ENCODE measurements around the gene HTR2C. TPM values are rescaled to one million over a fixed set of nuclear protein-coding genes. Genes with fewer than 3 reads are reported as not detected.
"Not testable (repeated sequence)": the region's sequence is repeated elsewhere in the genome, so short reads cannot be mapped to it uniquely, and the experiment has no call there.

The HTR2C gene
- total RNA-seq, 1 donor from 2014 or later, result 0.34 TPM

- no peak for TF ChIP-seq CTCF (conservative IDR thresholded peaks at IDR 0.05)
- no peaks in the 10 kb centered on the region for H3K4me1 Mint-ChIP-seq (ENCODE audit: unreplicated experiment)
- no peak for DNase-seq (ENCODE audit: extremely low spot score, unreplicated experiment)
- peaks cover 4% of the 10 kb centered on the region for H3K9me3 Mint-ChIP-seq
- H3K36me3 Mint-ChIP-seq, result no peaks in the 10 kb centered on the region
- H3K27ac Mint-ChIP-seq, result no peak overlapping the region
- peaks cover 4% of the 10 kb centered on the region for H3K27me3 Mint-ChIP-seq
- H3K4me3 Mint-ChIP-seq, result no peak overlapping the region
Observed at GRCh38 chrX:114930227-114930626, 346.3 kb downstream of the HTR2C start.

GRCh38 chrX:114932550-114932949 lies 348.7 kb downstream of the HTR2C start:
- Mint-ChIP-seq H3K4me3 (no peak overlapping the region), H3K9me3 (peaks cover 4% of the 10 kb centered on the region)
- TF ChIP-seq CTCF (conservative IDR thresholded peaks at IDR 0.05), result no peak

DNA sequence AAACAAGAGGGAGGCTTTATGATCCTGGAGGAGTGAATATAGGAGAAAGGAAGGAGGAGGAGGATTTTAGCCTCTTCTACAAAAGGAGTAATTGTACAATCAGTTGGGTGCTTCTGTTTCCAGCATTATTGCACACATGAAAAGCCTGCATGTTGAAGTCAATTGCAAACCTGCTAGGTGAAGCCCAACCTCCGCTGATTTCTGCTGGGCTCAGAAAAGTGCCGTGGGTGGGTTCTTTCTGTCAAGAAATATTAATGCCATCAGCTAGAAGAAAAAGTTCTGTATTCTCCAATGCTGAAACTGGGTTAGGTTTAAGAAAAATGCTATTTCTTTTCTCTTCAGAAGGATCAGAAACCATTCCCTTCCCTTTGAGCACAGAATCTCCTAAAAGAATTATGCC lies 349.4 kb downstream of the HTR2C start:
- not testable (repeated sequence) for H3K27me3 Mint-ChIP-seq; H3K4me3 Mint-ChIP-seq; H3K9me3 Mint-ChIP-seq; H3K36me3 Mint-ChIP-seq; DNase-seq (ENCODE audit: extremely low spot score, unreplicated experiment); H3K4me1 Mint-ChIP-seq (ENCODE audit: unreplicated experiment); H3K27ac Mint-ChIP-seq

More at GRCh38 chrX:114932550-114932949, 348.7 kb downstream of the HTR2C start:
- Mint-ChIP-seq H3K36me3 (no peaks in the 10 kb centered on the region), H3K27ac (no peak overlapping the region), H3K4me1 (ENCODE audit: unreplicated experiment) (no peaks in the 10 kb centered on the region), H3K27me3 (peaks cover 4% of the 10 kb centered on the region)
- no peak for DNase-seq (ENCODE audit: extremely low spot score, unreplicated experiment)

GRCh38 chrX:114937090-114937489 lies 353.2 kb downstream of the HTR2C start:
- H3K9me3 Mint-ChIP-seq; DNase-seq (ENCODE audit: extremely low spot score, unreplicated experiment); H3K4me1 Mint-ChIP-seq (ENCODE audit: unreplicated experiment); H3K27ac Mint-ChIP-seq; H3K36me3 Mint-ChIP-seq; H3K4me3 Mint-ChIP-seq: not testable (repeated sequence)
- peaks cover 14% of the 10 kb centered on the region for H3K27me3 Mint-ChIP-seq

DNA sequence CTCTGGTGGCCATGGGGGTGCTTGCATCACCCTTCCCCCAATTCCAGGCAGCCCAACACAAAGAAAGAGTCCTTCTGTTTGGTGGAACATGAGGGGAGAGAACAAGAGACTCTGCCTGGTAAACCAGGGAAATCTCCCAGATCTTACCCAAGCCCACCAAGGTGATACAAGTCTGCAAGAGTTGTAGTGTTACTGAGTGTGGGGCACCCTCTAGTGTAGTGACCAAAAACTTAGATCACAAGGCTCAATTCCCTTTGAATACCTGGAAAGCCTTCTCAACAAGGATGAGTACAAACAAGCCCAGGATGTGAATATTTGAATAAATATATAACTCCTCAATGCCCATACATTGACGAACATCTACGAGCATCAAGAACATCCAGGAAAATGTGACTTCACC lies 368.8 kb downstream of the HTR2C start:
- TF ChIP-seq CTCF (conservative IDR thresholded peaks at IDR 0.05), result no peak
- no peaks in the 10 kb centered on the region for H3K27me3 Mint-ChIP-seq
- no peaks in the 10 kb centered on the region for H3K9me3 Mint-ChIP-seq
- H3K4me3 Mint-ChIP-seq, result no peak overlapping the region
- H3K27ac Mint-ChIP-seq, result no peak overlapping the region
- H3K36me3 Mint-ChIP-seq, result no peaks in the 10 kb centered on the region
- no peak for DNase-seq (ENCODE audit: extremely low spot score, unreplicated experiment)
- no peaks in the 10 kb centered on the region for H3K4me1 Mint-ChIP-seq (ENCODE audit: unreplicated experiment)

Small RNA genes within 50 kb of the gene (microRNA-seq; reads per million reads assigned to microRNA genes)
- gene MIR1264 (12.4 reads per million, percentile 35 among the genes with 10 or more reads in this experiment), gene MIR1298 (198 reads per million, percentile 68 among the genes with 10 or more reads in this experiment), gene MIR1911 (376 reads per million, percentile 75 among the genes with 10 or more reads in this experiment), gene MIR1912 (76.3 reads per million, percentile 60 among the genes with 10 or more reads in this experiment), gene MIR448 (23.1 reads per million, percentile 47 among the genes with 10 or more reads in this experiment), gene MIR764 (not detected)
